NCI-H2171 treated with DMSO at 0.1 percent for 48 hours (cell line): Measurements from ENCODE around the gene SLC35D2.

Experiments
- DNase-seq: peaks from one replicate; lab custom pipeline; 2025; lab: John Stamatoyannopoulos, UW

The SLC35D2 gene

GRCh38 chr9:96383165-96383942 is at the start of gene SLC35D2:
SLC35D2 (minus strand) TSS chr9:96383711; CDS start chr9:96383634, 77 bp downstream.
- peak; percentile 14 for DNase-seq

GRCh38 chr9:96430377-96430776 is 46.9 kb upstream of the SLC35D2 start:
- no peak for DNase-seq

- no peak for DNase-seq
Observed at GRCh38 chr9:96429732-96430131, 46.2 kb upstream of the SLC35D2 start.

- no peak for DNase-seq
Observed at GRCh38 chr9:96425500-96426169, 42.1 kb upstream of the SLC35D2 start.

- no peak for DNase-seq
Observed at GRCh38 chr9:96423985-96424336, 40.5 kb upstream of the SLC35D2 start.

- no peak for DNase-seq
Observed at GRCh38 chr9:96423322-96423984, 39.9 kb upstream of the SLC35D2 start.

GRCh38 chr9:96420468-96421219 is 37.1 kb upstream of the SLC35D2 start:
- DNase-seq: no peak

GRCh38 chr9:96419691-96419969 is 36.1 kb upstream of the SLC35D2 start:
- DNase-seq: no peak

GRCh38 chr9:96418920-96419690 is 35.6 kb upstream of the SLC35D2 start:
- DNase-seq: peak; percentile 70

- peak; percentile 97 for DNase-seq
Observed at GRCh38 chr9:96418083-96418919, 34.8 kb upstream of the SLC35D2 start, which contains the start of gene ZNF367. ZNF367 (minus strand) TSS chr9:96418370; CDS start chr9:96418032, 338 bp downstream.

GRCh38 chr9:96417661-96418082 is 34.2 kb upstream of the SLC35D2 start:
- no peak for DNase-seq

GRCh38 chr9:96417051-96417586 is 33.6 kb upstream of the SLC35D2 start:
- peak; percentile 82 for DNase-seq

GRCh38 chr9:96413302-96414221 is 30.1 kb upstream of the SLC35D2 start:
- DNase-seq: peak; percentile 73

GRCh38 chr9:96412174-96412913 is 28.8 kb upstream of the SLC35D2 start:
- no peak for DNase-seq

GRCh38 chr9:96411129-96411838 is 27.8 kb upstream of the SLC35D2 start:
- DNase-seq: no peak

GRCh38 chr9:96408409-96409280 is 25.1 kb upstream of the SLC35D2 start:
- DNase-seq: no peak
